HG03442 (cell line): ENCODE data around the gene RSPH10B2.
"Not testable (repeated sequence)": the region's sequence is repeated elsewhere in the genome, so short reads cannot be mapped to it uniquely, and the experiment has no call there.

Experiments used
- ATAC-seq: cut with Tn5 transposase; IDR thresholded peaks from one replicate; pipeline ENCODE4 v1.9.1; 2021; ENCODE audit warnings: mild to moderate bottlenecking, moderate library complexity; ENCODE audit not compliant: unreplicated experiment

RSPH10B2 gene

GRCh38 chr7:6781581-6781980, 27.7 kb downstream of the RSPH10B2 start:
- ATAC-seq, result not testable (repeated sequence)

- not testable (repeated sequence) for ATAC-seq
These were observed 35.5 kb downstream of the RSPH10B2 start for GRCh38 chr7:6789353-6789752.

GRCh38 chr7:6792113-6792872, 38.4 kb downstream of the RSPH10B2 start:
- not testable (repeated sequence) for ATAC-seq

- not testable (repeated sequence) for ATAC-seq
These were observed 40.4 kb downstream of the RSPH10B2 start for GRCh38 chr7:6794276-6794675.

GRCh38 chr7:6797218-6797617, 43.3 kb downstream of the RSPH10B2 start:
- ATAC-seq, result not testable (repeated sequence)

- ATAC-seq, result not testable (repeated sequence)
These were observed 44.1 kb downstream of the RSPH10B2 start for GRCh38 chr7:6798047-6798446.

- not testable (repeated sequence) for ATAC-seq
These were observed 46.0 kb downstream of the RSPH10B2 start for GRCh38 chr7:6799887-6800286.

GRCh38 chr7:6800331-6800730, 46.4 kb downstream of the RSPH10B2 start:
- ATAC-seq, result not testable (repeated sequence)

GRCh38 chr7:6807393-6807918, 53.6 kb downstream of the RSPH10B2 start:
- ATAC-seq, result not testable (repeated sequence)

- not testable (repeated sequence) for ATAC-seq
These were observed 54.1 kb downstream of the RSPH10B2 start for GRCh38 chr7:6807959-6808358.

- ATAC-seq, result not testable (repeated sequence)
These were observed 59.1 kb downstream of the RSPH10B2 start for GRCh38 chr7:6813011-6813410.

- not testable (repeated sequence) for ATAC-seq
These were observed 61.6 kb downstream of the RSPH10B2 start for GRCh38 chr7:6815470-6815869.

- ATAC-seq, result not testable (repeated sequence)
These were observed 67.7 kb downstream of the RSPH10B2 start for GRCh38 chr7:6821622-6822021.

GRCh38 chr7:6825236-6826125, 71.6 kb downstream of the RSPH10B2 start:
- ATAC-seq, result peak; percentile 42

- ATAC-seq, result peak; percentile 97
These were observed 72.2 kb downstream of the RSPH10B2 start, which contains the start of gene CCZ1B for GRCh38 chr7:6826151-6826550. TSS of gene CCZ1B (minus strand) at chr7:6826275. CDS start at chr7:6826197, 78 bp downstream.

GRCh38 chr7:6827180-6827579, 73.3 kb downstream of the RSPH10B2 start:
- not testable (repeated sequence) for ATAC-seq

- ATAC-seq, result not testable (repeated sequence)
These were observed 75.7 kb downstream of the RSPH10B2 start for GRCh38 chr7:6829616-6830015.

GRCh38 chr7:6830026-6830425, 76.1 kb downstream of the RSPH10B2 start:
- ATAC-seq, result not testable (repeated sequence)

- no peak for ATAC-seq
These were observed 77.3 kb downstream of the RSPH10B2 start for GRCh38 chr7:6831018-6831725.

GRCh38 chr7:6833636-6834035, 79.7 kb downstream of the RSPH10B2 start:
- ATAC-seq, result no peak

GRCh38 chr7:6835521-6835920, 81.6 kb downstream of the RSPH10B2 start:
- not testable (repeated sequence) for ATAC-seq
